GM12801 (cell line): ENCODE measurements around the gene SUPT3H.

Source experiments
- TF ChIP-seq, protein P1 (sequence below): IDR thresholded peaks from one replicate; pipeline ENCODE4 v1.5.1; 2011; ENCODE audit warnings: control low read depth; ENCODE audit not compliant: insufficient read length; ENCODE audit errors: extremely low read depth

The SUPT3H gene

DNA sequence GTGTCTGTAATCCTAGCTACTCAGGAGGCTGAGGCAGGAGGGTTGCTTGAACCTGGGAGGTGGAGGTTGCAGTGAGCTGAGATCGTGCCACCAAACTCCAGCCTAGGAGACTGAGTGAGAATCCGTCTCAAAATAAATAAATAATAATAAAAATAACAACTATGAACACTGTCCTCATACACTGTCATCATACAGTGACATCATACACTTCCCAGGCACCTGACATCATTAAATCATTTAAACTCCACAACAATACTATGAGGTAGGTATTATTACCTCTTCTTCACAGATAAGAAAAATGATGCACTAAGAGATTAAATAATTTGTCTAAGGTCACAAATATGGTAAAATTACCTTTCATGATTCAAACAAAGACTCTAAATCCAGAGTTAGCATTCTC is 250.5 kb downstream of the SUPT3H start:
- TF ChIP-seq, protein P1, sequence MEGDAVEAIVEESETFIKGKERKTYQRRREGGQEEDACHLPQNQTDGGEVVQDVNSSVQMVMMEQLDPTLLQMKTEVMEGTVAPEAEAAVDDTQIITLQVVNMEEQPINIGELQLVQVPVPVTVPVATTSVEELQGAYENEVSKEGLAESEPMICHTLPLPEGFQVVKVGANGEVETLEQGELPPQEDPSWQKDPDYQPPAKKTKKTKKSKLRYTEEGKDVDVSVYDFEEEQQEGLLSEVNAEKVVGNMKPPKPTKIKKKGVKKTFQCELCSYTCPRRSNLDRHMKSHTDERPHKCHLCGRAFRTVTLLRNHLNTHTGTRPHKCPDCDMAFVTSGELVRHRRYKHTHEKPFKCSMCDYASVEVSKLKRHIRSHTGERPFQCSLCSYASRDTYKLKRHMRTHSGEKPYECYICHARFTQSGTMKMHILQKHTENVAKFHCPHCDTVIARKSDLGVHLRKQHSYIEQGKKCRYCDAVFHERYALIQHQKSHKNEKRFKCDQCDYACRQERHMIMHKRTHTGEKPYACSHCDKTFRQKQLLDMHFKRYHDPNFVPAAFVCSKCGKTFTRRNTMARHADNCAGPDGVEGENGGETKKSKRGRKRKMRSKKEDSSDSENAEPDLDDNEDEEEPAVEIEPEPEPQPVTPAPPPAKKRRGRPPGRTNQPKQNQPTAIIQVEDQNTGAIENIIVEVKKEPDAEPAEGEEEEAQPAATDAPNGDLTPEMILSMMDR = no peak

DNA sequence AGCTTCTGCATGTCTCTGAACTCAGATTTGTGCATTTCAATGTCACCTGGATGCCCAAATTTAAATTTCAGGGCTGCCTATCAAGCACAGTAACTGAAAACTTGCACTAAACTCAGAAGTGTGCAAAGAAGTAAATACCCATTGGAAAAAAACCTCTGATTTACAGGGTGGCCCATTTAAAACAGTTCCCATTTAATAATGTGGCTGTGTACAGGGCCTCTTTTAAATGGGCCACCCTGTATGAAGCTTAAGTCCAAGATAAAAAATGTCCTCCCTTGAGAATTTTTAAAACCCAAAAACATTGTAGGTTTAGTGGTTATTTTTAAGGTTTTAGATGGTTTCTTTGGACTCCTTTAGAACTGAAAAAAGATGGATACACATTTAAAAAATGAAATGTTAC is 251.7 kb downstream of the SUPT3H start:
- TF ChIP-seq, protein P1 = no peak

DNA sequence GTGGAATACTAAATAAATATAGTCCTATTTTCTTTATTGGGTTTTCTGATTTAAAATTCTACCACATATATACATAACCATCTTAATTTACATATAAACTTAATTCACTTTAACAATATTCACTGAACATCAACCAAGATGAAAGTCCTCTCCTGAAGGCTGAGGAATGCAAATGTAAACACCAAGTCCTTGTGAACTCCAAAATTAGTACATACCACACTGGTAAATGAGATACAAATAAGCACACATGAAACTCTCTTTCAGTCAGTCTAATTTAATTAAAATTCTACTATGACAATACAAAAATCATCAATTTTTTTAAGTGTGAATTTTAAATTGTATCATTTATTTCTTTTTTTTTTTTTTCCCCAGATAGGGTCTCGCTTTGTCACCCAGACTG is 254.7 kb downstream of the SUPT3H start:
- TF ChIP-seq, protein P1 = no peak

DNA sequence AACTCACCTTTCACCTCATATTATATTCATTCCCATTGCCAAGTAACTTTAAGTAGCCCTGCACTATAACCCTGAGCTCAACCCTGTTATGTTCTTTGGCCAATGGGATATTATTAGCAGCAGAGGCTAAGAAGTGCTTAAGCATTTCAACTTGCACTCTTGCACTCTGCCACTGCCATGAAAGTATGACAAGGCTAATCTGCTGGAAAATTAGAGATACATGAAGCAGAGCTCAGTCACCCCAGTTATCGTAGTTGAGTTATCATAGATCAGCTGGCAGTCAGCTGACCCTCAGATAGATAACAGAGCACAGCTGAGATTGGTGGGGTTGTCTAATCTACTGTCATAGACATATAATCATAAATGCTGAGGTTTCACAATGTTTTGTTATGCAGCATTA is 259.0 kb downstream of the SUPT3H start:
- TF ChIP-seq, protein P1 = no peak

DNA sequence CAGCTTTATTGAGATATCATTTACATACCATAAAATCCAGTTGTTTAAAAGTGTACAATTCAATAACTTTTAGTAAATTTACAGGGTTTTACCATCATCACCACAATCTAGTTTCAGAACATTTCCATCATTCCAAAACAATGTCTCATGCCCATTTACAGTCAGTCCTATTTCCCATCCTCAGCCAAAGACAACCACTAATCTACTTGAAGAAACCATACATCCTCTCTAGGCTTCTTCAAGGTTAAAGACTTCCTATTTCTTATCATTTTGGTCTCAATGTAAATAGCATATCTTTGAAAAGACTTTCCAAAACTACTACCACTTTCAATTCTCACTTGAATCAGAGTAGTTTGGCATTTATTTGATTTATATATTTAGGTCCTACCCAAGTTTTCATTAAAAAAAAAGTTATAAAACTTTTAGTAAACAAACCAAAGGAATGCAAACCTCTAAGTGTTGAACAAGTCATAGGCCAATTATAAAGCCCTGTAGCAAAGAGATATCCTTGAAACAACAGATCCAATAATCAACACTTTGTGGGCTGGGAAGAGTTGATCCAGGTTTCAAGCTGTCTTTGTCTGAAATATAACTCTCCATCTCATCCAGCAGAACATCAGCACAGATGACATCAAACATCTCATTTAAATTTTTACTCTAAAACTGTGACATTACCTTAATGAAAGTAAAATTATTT is 260.9 kb downstream of the SUPT3H start:
- TF ChIP-seq, protein P1 = no peak

DNA sequence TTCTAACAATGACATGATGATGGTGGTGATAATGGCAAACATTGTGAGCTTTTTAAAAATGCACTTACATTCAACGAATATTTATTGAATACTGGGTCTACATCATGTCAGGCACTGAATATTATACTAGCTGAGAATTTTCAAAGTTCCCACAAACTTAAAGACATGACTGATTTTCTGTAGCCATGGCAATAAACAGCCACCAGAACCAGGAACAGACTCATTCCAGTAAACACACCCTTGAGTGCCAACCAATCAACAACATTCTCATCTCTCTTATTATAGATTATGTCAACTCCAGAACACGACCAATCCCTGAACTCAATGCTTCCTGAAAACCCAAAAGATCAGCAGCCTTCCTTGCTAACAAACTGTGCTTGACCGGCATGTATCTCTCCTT is 262.0 kb downstream of the SUPT3H start:
- TF ChIP-seq, protein P1 = no peak

DNA sequence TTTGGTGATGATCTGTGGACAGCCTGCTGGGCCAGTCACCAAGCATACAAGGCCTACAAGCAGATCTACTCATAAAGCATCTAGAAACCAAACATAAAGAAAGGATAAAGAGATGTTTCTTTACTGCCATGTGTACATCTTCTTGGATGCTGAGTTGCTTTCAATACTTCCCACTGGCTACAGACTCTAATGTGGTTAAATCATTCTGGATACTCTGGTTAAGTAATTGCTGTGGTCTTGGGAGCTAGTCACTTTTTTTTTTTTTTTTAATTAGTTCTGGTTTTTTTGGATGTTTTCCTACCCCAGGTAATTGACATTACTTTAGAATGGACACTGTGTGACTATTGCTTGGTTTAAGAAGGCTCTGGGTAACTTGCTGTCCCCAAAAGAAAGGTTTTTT is 265.0 kb downstream of the SUPT3H start:
- TF ChIP-seq, protein P1 = no peak
